ENCODE data around the gene SCUBE3. TPM values are rescaled to one million over a fixed set of nuclear protein-coding genes. Genes with fewer than 3 reads are reported as not detected.

Gene SCUBE3
- total and polyA plus RNA-seq, 9 of the 15 experiments (the other 6 are each of a cell fraction or from before 2014, with no cell fraction given), result 0.01 to 0.11 TPM; not detected in 7

DNA sequence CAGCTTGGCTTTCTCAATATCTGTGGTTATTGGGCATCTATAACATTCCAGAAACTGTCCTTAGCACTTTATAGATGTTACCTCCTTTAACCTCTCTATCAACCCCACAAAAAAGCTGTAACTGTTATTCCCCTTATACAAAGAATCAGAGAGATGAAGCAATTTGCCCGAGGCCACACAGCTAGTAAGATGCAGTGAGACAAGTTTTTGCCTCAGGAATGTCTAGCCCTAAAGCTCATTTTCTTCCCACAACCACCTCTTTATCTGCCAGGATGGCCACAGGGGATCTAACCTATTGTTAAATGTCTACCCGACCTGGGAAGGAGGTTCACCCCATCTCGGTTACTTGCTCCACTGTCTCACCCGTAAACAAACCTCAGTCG, 40.7 kb upstream of the SCUBE3 start (continued):
- no peak for TF ChIP-seq ZNF224 (CRISPR knock-in tag; IDR thresholded peaks at IDR 0.05)
- no peak for TF ChIP-seq IFI16 (CRISPR knock-in tag; IDR thresholded peaks at IDR 0.05)
- TF ChIP-seq NONO (IDR thresholded peaks at IDR 0.05; ENCODE audit: low read depth in 2 of 2, low read length in 1 of 2), result no peak
- TF ChIP-seq POLR2AphosphoS5 (IDR thresholded peaks at IDR 0.05; ENCODE audit: control insufficient read depth, insufficient read depth, low read depth, low read length), result no peak
- TF ChIP-seq SIN3A (IDR thresholded peaks at IDR 0.05; ENCODE audit: borderline replicate concordance in 2 of 2, control insufficient read depth in 1 of 2, low read depth in 2 of 2, low read length in 2 of 2), result no peak
- no peak for TF ChIP-seq TOE1 (IDR thresholded peaks at IDR 0.05; ENCODE audit: borderline replicate concordance)
- no peak for TF ChIP-seq TOE1 (CRISPR knock-in tag; IDR thresholded peaks at IDR 0.05; ENCODE audit: borderline replicate concordance, low read depth)
- TF ChIP-seq RHOXF2B (CRISPR knock-in tag; conservative IDR thresholded peaks at IDR 0.05), result no peak
- TF ChIP-seq STAT5B (CRISPR knock-in tag; IDR thresholded peaks at IDR 0.05), result no peak
- TF ChIP-seq ESRRA (IDR thresholded peaks at IDR 0.05; ENCODE audit: borderline replicate concordance, low read depth), result no peak
- TF ChIP-seq, protein P1, sequence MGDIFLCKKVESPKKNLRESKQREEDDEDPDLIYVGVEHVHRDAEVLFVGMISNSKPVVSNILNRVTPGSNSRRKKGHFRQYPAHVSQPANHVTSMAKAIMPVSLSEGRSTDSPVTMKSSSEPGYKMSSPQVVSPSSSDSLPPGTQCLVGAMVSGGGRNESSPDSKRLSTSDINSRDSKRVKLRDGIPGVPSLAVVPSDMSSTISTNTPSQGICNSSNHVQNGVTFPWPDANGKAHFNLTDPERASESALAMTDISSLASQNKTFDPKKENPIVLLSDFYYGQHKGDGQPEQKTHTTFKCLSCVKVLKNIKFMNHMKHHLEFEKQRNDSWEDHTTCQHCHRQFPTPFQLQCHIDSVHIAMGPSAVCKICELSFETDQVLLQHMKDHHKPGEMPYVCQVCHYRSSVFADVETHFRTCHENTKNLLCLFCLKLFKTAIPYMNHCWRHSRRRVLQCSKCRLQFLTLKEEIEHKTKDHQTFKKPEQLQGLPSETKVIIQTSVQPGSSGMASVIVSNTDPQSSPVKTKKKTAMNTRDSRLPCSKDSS (IDR thresholded peaks at IDR 0.05; ENCODE audit: low read depth, partially characterized antibody), result no peak
